Osteoblast (primary cell): Measurements from ENCODE around the gene YBX3. TPM values are rescaled to one million over a fixed set of nuclear protein-coding genes. Genes with fewer than 3 reads are reported as not detected.

Experiments used
- DNase-seq: peaks from one replicate; pipeline ENCODE4 v3.0.0; 2011; ENCODE audit warnings: low spot score, mixed read lengths; ENCODE audit not compliant: insufficient read length; ENCODE audit errors: missing footprints
- H2AFZ ChIP-seq: 2 replicates; pipeline ENCODE4 v1.6.0; 2011; ENCODE audit warnings: mild to moderate bottlenecking, low read length
- H3K27ac ChIP-seq: 2 replicates; pipeline ENCODE4 v1.5.1; 2011; ENCODE audit warnings: mild to moderate bottlenecking, low read depth, low read length, moderate library complexity
- H3K27me3 ChIP-seq: 2 replicates; pipeline ENCODE4 v1.6.0; 2012; ENCODE audit warnings: mild to moderate bottlenecking, control low read depth, inconsistent platforms, low read length, moderate library complexity; ENCODE audit not compliant: insufficient read depth
- H3K36me3 ChIP-seq: 2 replicates; pipeline ENCODE4 v1.5.1; 2011; ENCODE audit warnings: mild to moderate bottlenecking, low read length, control low read depth, moderate library complexity; ENCODE audit not compliant: insufficient read depth
- H3K4me1 ChIP-seq: 2 replicates; pipeline ENCODE4 v1.5.1; 2011; ENCODE audit warnings: mild to moderate bottlenecking, low read length, control low read depth, moderate library complexity; ENCODE audit not compliant: insufficient read depth
- H3K4me2 ChIP-seq: 2 replicates; pipeline ENCODE4 v1.6.0; 2011; ENCODE audit warnings: mild to moderate bottlenecking, low read length; ENCODE audit not compliant: insufficient read depth
- H3K4me3 ChIP-seq: fragments of 200-600 bp; sonication (generic); 3 replicates; pipeline ENCODE4 v1.5.1; 2012; ENCODE audit warnings: mild to moderate bottlenecking, low read length, inconsistent platforms; ENCODE audit not compliant: insufficient read depth
- H3K79me2 ChIP-seq: 2 replicates; pipeline ENCODE4 v1.6.0; 2012; ENCODE audit warnings: mild to moderate bottlenecking, low read length, control low read depth, inconsistent platforms; ENCODE audit not compliant: insufficient read depth
- H3K9me3 ChIP-seq: 2 replicates; pipeline ENCODE4 v1.5.1; 2011; ENCODE audit warnings: low read depth, low read length, control low read depth
- H4K20me1 ChIP-seq: 2 replicates; pipeline ENCODE4 v1.6.0; 2012; ENCODE audit warnings: mild to moderate bottlenecking, low read length, control low read depth; ENCODE audit not compliant: insufficient read depth
- total RNA-seq: library from RNA; depleted of rRNA; stranded (reverse); fragments of >200 nt; gene quantifications from 2 replicates; pipeline ENCODE4 v1.2.3, GENCODE V29; 2012
- TF ChIP-seq, protein P1 (sequence below): IDR thresholded peaks from 2 replicates; pipeline ENCODE4 v1.5.1; 2011; ENCODE audit warnings: mild to moderate bottlenecking, low read depth, low read length, moderate library complexity; ENCODE audit errors: extremely low read depth

The YBX3 gene
- total RNA-seq, 1 donor = 147 TPM

DNA sequence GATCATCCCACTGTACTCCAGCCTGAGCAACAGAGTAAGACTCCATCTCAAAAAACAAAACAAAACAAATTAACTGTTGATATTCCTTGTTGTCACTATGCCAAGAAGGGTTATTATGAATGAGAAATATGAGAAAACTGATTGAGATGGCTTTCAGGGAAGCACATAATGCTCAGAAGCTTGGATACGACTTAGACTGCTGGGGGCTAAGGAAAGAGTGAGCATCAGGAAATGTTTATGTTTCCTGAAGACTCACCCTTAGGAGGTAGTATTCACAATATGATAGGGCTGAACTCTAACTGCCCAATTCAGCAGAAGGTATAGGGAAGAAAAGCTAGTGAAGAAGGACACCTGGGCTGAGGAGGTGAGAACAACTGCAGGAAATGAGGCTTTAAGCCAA is 55.5 kb downstream of the YBX3 start:
- Histone ChIP-seq H3K4me2 (no peak overlapping the region), H3K4me1 (no peaks in the 10 kb centered on the region), H4K20me1 (no peaks in the 10 kb centered on the region), H2AFZ (no peak overlapping the region), H3K9me3 (no peaks in the 10 kb centered on the region), H3K36me3 (no peaks in the 10 kb centered on the region), H3K27me3 (peaks cover 3% of the 10 kb centered on the region), H3K4me3 (no peak overlapping the region), H3K79me2 (no peaks in the 10 kb centered on the region), H3K27ac (no peak overlapping the region)
- no peak for DNase-seq
- TF ChIP-seq, protein P1, sequence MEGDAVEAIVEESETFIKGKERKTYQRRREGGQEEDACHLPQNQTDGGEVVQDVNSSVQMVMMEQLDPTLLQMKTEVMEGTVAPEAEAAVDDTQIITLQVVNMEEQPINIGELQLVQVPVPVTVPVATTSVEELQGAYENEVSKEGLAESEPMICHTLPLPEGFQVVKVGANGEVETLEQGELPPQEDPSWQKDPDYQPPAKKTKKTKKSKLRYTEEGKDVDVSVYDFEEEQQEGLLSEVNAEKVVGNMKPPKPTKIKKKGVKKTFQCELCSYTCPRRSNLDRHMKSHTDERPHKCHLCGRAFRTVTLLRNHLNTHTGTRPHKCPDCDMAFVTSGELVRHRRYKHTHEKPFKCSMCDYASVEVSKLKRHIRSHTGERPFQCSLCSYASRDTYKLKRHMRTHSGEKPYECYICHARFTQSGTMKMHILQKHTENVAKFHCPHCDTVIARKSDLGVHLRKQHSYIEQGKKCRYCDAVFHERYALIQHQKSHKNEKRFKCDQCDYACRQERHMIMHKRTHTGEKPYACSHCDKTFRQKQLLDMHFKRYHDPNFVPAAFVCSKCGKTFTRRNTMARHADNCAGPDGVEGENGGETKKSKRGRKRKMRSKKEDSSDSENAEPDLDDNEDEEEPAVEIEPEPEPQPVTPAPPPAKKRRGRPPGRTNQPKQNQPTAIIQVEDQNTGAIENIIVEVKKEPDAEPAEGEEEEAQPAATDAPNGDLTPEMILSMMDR = no peak

DNA sequence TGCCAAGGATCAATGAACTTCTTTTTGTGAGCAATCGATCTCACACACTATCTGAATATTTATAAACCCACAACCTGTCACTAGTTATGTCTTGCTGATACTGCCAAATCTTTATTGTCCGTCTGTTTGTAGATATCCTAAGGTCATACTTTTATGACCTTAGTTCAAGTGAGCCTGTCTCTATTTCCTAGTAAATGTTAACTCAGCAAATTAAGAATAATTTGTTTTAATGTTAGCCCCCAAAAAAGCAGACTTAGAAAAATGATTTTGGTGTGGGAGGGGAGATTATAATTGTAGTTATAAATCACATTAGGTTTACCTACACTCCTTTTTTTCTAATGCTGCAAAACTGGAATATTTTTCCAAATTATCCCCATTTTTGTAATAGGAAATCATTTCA is 58.6 kb downstream of the YBX3 start:
- no peak for DNase-seq
- TF ChIP-seq, protein P1 = no peak
- no peaks in the 10 kb centered on the region for H3K36me3 ChIP-seq
- H3K4me2 ChIP-seq = no peak overlapping the region
- no peak overlapping the region for H2AFZ ChIP-seq
- no peaks in the 10 kb centered on the region for H3K4me1 ChIP-seq
- H3K27me3 ChIP-seq = peaks cover 3% of the 10 kb centered on the region
- H3K4me3 ChIP-seq = no peak overlapping the region
- H3K27ac ChIP-seq = no peak overlapping the region
- H3K9me3 ChIP-seq = no peaks in the 10 kb centered on the region
- no peaks in the 10 kb centered on the region for H3K79me2 ChIP-seq
- no peaks in the 10 kb centered on the region for H4K20me1 ChIP-seq

DNA sequence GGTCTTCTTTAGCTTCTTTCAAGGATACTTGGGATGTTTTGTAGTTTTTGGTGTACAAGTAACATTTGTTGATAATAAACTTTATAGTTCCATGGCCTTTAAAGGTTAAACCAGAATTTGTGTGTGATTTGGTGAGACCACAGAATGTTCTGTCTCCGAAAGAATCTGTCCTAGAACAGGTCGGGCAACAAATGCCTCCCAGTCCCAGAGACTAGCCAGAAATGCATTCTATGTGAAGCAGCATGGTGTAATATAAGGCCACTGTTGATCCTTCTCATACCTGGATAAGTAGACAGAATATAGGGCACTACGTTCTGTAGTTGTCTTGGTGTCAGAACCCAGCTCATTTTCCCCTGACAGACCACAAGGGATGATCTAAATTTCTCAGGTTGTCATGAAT is 59.3 kb downstream of the YBX3 start:
- no peaks in the 10 kb centered on the region for H3K36me3 ChIP-seq
- H3K79me2 ChIP-seq = no peaks in the 10 kb centered on the region
- H3K4me3 ChIP-seq = no peak overlapping the region
- H3K27me3 ChIP-seq = peaks cover 3% of the 10 kb centered on the region
- H3K4me2 ChIP-seq = no peak overlapping the region
- H2AFZ ChIP-seq = no peak overlapping the region
- H3K4me1 ChIP-seq = no peaks in the 10 kb centered on the region
- no peaks in the 10 kb centered on the region for H3K9me3 ChIP-seq
- TF ChIP-seq, protein P1 = no peak
- H3K27ac ChIP-seq = no peak overlapping the region
- no peak for DNase-seq
- no peaks in the 10 kb centered on the region for H4K20me1 ChIP-seq

DNA sequence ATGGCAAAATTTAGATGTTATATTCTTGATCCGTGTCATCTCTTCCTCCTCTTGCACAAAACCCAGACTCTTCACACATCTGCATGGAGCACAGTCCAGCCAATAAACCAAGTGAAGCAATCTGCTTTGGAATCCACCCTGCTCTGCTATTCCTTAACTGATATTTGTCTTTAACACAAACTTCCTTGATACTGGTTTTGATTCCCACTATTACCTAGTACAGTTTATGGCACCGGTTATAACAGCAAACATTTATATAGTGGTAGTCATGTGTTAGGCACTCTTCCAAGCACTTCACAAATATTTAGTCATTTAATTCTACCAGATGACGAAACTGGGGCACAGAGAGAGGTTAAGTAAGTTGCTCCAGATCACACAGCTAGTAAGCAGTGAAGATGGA is 61.8 kb downstream of the YBX3 start:
- no peak for DNase-seq
- Histone ChIP-seq H3K36me3 (no peaks in the 10 kb centered on the region), H3K79me2 (no peaks in the 10 kb centered on the region), H3K4me3 (no peak overlapping the region), H4K20me1 (no peaks in the 10 kb centered on the region), H3K4me1 (no peaks in the 10 kb centered on the region), H3K27me3 (no peaks in the 10 kb centered on the region), H3K9me3 (no peaks in the 10 kb centered on the region), H2AFZ (no peak overlapping the region), H3K4me2 (no peak overlapping the region), H3K27ac (no peak overlapping the region)
- TF ChIP-seq, protein P1 = no peak
